Stimulated activated CD4-positive, alpha-beta T cell treated with anti-CD3 and anti-CD28 coated beads, TNF-alpha, amount 100 ng/mL, for 48 hours (primary cell): ENCODE results near the gene EPHA6.

Experiments used
- DNase-seq, 3 donors: peaks; one replicate each; pipeline ENCODE4 v3.0.0-alpha.2; 2020; ENCODE audit warnings: low read depth in 3 of 3

Gene EPHA6

DNA sequence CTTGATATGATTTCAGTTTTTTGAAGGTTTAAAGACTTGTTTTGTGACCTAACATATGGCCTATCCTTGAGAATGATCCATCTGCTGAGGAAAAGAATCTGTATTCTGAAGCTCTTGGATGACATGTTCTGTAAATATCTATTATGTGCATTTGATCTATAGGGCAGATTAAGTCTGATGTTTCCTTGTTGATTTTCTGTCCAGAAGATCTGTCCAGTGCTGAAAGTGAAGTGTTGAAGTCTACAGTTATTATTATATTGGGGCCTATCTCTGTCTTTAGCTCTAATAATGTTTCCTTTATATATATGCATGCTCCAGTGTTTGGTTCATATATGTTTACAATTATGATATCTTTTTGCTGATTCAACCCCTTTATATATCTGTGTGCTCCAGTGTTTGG lies 362.8 kb downstream of the EPHA6 start:
- no peak for DNase-seq

DNA sequence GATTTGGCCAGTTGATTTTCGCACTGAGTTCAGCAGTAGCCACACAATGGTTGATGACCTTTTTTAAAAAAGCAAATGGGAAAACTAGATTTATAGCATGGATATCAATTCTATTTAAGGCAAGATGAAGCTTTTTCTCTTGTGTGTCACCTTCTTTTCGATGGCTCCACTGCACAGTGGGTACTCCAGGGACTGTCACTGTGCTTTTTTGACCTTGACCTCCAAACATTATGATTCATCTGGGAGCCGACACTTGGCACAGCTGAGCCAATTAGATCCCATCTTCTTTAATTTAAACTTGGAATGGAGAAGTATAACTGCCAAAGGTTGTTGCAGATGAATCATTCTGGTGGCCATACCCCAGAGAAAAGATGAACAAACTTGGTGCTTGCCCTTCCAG lies 367.3 kb downstream of the EPHA6 start:
- no peak for DNase-seq

DNA sequence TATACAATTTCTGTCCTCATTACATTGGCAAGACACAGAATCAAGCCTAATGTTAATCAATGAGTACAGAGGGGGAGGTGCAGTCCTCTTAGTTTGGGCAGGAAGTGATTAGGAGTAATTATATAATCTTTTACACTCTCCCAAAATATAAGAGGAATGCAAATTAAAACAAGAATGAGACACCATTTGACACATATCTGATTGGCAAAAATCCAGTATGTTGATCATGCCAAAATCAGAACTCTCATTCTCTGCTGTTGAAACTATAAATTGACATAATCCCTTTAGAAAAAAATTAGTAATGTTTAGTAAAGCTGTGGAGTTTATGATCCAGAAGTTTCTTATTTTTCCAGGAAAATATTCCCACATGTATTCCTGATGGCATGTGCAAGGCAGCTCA lies 373.4 kb downstream of the EPHA6 start:
- DNase-seq, result no peak

DNA sequence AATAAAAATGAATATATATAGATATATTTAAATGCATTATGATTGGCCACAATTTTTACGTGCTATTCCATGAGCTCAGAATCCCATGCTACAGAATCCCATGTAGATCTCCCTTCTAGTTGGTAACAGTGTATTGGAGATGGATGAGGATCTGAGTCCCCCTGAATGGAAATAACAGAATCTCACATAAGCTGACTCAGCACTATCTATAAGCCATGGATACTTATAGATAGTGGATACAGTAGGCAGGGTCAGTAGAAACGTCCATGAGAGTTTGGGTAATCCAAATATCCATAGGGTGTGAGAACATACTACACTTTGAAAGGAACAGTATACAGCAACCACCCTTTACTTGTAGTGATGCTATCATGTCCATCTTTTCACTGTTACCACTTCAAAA lies 375.4 kb downstream of the EPHA6 start:
- DNase-seq, result no peak

DNA sequence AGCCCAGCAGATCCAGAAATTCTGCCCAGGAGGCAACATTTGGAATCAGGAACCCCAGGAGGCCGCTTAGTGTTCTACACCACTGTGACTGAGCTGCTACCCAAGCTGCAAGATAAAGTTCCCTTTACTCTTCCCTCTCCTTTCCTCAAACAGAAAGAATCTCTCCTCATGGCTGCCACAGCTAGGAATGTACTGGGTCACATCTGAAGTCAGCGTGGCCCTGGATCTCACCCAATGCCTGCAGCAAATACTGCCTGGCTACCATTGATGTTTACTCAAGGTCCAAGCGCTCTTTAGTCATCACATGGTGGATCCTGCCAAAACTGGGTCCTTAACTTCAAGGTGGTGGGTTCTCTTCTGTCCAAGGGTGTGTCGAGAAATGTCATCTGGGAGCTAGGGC lies 382.7 kb downstream of the EPHA6 start:
- no peak for DNase-seq

DNA sequence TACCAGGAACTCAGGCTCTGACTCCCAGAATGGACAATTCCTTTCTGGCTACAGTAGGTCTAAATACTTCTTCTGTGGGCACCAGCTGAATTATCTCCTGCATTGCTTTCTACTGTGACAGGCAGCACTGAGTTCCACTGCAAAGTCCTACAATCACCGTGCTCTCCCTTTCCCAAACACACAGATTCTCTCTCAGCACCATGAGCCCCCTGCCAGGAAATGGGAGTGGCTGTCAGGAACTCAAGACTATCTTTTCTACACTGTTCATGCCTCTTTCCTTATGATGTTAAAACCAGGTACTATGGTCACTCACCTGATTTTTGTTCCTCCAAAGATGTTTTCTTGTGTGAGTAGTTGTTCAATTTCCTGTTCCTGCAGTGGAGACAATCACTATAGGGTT lies 383.4 kb downstream of the EPHA6 start:
- no peak for DNase-seq

DNA sequence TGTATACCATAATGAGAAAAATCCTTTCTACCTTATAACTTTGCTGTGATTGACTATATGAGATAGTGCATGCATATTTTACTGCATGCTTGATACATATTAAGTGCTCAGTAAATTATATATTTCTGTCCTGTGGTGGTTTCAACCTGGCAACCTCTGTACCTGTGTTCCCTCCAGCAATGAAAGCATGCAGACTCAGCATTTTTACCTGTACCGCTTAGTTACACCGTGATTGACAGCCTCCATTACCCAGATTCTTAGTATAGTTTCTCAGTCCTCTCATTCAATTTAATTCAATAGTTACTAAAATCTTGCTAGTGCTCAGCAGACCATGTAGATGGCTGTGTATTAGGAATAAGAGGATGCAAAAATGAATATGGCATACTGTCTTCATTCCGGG lies 386.0 kb downstream of the EPHA6 start:
- DNase-seq, result no peak

DNA sequence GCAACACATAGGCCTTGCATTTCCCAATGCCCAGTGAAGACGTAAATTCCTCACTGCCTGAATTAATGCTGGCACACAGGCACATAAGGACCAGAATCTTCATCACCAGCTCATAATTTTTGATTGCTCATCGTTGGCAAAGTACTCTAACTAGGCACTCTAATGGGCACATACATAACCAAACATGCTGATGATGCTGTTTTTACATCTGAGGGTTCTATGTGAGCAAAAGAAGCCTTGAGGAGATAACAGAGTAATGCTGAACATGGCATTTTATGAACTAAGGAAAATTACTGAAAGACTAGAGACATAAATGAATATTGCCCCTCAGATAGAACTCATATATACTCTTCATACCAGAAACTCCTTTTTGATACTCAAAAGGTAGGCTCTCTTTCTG lies 387.4 kb downstream of the EPHA6 start:
- DNase-seq, result no peak

DNA sequence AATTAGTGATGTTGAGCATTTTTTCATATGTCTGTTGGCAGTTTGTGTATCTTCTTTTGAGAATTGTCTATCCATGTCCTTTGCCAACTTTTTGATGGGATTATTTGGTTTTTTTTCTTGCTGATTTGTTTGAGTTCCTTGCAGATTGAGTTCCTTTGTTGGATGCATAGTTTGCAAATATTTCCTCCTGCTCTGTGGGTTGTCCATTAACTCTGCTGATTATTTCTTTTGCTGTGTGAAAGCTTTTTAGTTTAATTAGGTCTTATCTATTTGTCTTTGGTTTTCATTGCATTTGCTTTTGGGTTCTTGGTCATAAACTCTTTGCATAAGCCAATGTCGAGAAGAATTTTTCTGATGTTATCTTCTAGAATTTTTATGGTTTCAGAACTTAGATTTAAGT lies 414.6 kb downstream of the EPHA6 start:
- no peak for DNase-seq

DNA sequence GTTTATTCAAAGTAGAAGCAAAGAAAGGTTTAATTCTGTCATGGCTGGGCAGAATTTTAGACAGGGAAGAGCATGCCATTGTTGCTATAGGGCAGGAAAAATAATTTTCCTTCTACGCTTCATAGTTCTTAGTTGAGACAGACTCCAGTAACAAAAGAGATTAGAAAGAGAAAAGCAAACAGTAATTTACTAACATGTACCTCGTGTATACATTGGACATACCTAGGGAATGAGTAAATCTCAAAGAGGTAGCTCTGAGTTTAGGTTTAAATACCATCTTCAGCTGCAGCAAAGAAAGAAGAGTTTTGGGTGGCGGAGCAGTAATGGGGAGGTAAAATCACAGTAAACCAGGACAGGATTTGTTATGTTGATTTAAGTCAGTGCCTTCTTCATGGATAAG lies 416.1 kb downstream of the EPHA6 start:
- DNase-seq, result no peak

DNA sequence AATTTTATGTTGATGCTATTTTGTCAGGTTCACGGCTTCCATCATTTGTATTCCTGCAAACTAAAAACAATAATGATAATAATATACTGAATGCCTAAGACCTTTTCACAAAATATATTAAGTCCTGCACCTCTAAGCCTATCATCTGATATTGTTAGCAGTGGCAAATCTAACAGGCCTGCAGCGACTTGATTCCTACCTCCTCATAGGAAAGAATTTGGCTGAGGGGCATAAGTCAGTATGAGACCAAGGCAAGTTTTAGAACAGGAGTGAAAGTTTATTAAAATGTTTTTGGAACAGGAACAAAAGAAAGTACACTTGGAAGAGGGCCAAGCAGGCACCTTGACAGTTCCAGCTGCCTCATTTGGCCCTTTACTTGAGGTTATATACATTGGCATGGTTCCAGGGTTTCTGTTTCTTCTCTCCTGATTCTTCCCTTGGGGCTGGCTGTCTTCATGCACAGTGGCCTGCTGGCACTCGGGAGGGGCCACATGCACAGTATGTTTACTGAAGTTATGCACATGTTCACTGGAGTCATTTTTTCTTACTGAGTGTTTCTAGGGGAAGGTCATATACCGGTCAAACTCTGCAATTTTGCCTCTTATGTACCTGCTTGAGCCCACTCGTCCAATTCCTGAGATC lies 418.1 kb downstream of the EPHA6 start:
- DNase-seq, result no peak

DNA sequence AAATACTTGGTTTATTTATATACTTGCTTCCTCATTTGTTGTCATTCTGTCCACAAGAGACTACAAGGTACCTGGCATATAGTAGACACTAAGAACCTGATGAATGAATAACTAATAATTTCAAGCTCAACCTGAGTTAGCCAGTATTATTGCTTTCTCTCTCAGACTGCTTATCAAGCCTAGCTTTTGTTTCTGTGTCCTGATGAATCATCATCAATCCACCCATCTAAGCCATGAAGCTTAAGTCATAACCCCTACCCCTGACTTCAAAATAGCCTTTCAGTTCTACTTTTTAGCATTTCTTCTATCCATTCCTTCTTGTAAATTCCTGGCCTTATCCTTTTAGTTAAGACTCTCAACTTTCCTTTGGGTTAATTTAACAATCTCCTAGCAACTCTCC lies 420.8 kb downstream of the EPHA6 start:
- DNase-seq, result no peak

DNA sequence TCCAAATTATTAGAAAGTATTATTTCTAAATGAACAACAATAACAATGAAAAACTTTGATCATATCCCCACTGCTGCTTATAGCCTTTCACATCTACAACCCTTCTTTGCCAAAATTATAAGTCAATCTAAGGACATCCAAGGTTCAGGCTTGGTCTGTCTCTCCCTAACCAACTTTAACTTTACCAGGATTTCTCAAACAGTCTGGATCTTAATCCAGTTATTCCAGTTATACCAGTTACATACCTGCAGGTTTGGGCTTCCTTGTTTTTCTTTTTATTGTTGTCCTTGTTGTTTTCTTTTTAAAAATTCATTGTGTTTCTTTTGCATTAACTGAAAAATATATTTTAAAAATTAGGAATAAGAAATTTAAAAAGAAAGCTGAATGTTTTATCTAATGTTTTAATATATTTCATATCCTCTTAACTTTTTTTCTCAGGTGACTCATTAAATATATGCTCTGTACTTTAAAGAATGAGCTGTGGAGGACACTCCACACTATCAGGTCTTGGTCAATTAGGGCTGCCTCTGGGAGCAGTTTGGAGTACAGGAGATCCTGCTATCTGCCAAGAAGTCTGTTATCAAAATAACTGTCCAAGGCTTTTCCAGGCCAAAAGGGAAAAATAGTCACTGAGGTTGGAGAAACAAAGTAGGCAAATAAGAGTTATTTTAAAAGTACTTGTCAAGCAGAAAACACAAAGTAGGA lies 421.4 kb downstream of the EPHA6 start:
- DNase-seq, result no peak

DNA sequence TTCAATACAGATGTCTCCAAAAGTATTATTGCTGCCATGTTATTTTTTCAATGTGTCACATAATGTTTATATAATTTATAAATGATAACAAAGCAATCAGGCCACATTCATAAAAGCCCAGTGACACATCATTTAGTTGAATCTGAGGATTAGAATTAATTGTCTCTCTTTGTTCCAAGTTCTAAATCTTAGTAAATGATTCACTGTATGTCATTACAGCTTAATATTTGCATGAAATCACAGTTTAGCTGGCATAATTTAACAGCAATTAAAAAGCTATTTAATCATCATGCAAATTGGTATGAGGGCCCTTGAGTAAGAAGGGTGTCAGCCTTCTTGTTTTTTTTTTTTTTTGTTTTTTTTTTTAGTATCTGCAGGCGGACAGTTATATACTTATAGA lies 427.0 kb downstream of the EPHA6 start:
- DNase-seq, result no peak

DNA sequence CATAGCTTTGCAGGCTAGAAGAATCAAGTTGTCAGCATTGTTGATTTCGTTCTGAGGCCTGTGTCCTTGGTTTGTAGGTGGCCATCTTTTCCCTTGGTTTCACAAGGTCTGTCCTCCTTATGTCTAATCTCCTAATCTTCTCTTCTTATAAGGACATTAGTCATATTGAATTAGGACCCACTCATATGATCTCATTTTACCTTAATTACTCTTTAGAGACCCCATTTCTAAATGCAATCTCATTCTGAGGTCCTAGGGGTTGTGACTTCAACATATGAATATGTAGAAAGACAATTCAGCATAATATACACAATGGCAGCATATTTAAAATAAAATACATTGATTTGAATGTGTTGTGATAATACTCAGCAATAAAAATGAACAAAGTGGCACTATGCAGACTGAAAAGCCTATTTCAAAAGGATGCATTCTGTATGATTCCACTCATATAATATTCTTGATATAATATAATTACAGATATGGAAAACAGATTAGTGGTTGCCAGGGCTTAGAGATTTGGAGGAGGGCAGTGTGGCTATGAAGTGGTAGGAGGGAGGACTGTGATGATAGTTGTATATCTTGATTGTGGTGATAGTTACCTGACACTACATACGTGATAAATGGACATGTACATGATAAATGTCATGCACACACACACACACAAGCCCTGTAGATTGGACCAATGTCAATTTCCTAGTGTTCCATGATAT lies 431.0 kb downstream of the EPHA6 start:
- DNase-seq, result no peak

DNA sequence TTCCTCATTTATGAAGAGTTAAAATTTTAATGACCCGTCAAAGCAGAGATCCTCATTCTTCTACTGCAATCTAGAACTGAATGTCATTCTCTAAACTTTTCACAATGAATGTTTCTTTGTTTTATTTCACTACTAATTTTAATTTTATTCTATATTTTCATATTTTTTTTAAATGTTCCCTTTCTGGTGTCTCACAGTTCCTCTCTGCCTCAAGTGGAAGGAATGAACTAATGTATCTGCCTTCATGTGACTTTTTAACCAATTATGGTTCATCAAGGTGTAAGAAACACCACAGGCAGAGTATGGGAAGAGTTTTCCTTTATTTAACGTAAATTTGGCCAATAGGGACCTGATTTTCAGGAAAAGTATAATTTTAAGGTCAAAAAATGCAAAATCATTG lies 441.7 kb downstream of the EPHA6 start:
- no peak for DNase-seq

DNA sequence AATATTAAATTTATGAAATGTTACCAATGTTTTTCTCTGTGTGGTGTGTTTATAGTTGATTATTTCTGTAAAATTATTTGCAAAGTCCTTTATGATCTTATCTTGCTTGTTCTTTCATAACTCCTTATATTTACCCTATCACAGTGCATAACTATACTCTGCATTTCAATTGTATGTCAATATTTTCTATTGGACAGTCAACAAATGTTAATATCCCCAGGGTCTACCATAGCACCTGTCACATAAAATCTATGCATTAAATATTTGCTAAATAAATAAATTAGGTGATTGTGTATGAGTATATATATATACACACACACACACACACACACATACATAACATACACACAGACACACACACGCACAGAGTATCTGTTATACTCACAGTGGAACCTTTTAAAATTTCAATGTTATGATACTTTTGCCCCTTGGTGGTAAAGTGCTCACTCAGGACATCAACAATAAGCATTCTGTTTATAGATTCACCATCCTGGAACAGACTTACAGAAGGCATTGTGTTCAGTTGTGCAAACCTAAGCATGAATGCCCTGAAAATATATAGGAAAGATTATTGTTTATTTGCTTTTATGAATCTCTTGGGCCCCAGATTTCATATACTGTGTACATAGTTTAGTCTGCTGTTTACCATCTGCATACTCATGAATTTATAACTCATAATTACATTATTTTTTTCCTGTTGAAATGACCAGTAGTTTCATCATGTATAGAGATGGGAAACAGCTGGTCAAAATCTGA lies 443.7 kb downstream of the EPHA6 start:
- no peak for DNase-seq

DNA sequence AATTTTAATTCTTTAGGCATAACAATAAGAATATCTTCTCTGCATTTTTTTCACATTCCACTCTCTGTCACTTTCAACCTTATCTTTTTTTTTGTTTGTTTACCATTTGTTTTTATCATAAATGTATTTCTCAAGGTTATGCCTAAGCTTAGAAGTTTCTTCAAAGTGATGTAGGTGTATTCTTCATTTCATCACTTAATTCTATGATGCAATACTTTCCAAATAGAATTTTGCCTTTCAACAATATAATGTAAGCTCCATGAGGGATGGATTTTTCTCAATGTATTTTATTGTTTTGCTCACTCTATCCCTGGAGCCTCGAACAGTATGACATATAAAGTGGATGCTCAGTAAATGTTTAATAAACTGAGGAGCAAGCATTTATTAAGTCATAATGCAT lies 444.9 kb downstream of the EPHA6 start:
- no peak for DNase-seq

DNA sequence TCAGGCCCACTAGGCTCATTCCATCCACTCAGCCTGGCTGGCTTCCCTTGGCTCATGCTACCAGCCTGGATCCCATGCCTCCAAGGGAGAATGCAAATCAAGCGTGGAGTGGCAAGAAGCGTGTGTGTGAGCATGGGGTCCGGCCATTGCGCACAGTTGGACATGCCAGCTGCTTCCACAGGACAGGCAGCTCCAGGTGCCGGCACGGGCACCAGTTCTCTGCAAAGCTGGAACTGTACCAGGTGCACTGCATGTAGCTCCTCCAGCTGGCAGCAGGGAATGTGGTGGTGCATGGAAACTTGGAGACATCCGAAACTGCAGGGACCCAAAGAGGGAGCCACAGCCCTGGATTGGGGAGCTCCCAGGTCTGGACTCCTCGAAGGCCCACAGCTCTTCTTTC lies 449.8 kb downstream of the EPHA6 start:
- no peak for DNase-seq

DNA sequence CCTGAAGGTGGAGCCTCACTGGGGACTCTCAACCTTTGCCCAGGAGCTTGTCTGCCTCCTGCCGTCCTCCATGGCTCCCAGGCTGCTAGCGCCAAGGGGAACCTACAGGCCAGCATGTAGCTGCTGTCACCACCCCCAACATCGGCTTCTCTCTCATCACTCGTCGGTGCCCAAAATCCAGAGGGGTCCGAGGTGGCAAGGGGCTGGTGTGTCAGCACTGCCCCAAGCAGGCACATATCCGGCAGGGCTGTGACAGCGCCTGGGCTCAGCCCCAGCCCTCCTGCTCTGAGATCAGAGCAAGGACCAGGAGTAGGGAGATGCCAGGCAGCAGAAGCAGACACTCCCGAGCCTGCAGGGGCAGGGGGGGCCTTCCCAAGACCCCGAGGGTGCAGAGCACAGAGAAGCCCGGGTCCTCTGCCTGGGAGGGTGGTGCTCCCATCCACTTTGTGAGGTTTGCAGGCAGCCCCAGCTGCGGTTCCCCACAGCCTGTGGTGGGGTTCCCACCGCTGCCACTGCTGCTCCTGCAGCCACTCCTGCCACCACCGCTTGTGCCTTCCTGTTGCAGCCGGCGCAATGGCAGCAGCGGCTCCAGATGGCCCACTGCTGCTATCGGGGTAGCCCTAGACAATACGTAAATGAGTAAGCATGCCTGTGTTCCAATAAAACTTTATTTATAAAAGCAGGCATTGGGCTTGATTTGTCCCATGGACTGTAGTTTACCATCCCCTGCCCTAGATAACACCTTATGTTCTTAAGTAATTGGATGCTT lies 451.0 kb downstream of the EPHA6 start:
- DNase-seq, result no peak

DNA sequence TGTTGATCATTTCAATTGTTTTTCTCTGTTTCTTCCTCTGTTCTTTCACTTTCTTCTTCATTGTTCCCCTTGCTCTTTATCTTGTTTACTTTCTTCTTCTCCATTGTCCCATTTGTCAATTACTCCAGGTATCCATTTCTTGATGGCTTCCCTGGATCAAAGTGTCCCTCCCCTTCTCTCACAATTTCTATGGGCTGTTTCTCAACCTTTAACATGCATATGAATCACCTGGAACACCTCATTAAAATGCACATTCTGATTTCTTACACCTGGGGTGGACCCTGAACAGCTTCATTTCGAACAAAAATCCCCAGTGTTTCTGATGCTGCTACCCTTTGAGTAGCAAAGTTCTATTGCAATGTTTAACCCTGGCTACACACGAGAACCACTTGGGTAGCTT lies 454.8 kb downstream of the EPHA6 start:
- DNase-seq, result no peak
